8988T (cell line): ENCODE measurements around the gene PAPPA.

ENCODE experiments used
- DNase-seq: peaks from one replicate; pipeline ENCODE4 v3.0.0; 2011

PAPPA gene

GRCh38 chr9:116434314-116434713 is 280.7 kb downstream of the PAPPA start:
- no peak for DNase-seq

GRCh38 chr9:116435706-116436105 is 282.1 kb downstream of the PAPPA start:
- no peak for DNase-seq

GRCh38 chr9:116436121-116436520 is 282.5 kb downstream of the PAPPA start:
- DNase-seq = no peak

DNA sequence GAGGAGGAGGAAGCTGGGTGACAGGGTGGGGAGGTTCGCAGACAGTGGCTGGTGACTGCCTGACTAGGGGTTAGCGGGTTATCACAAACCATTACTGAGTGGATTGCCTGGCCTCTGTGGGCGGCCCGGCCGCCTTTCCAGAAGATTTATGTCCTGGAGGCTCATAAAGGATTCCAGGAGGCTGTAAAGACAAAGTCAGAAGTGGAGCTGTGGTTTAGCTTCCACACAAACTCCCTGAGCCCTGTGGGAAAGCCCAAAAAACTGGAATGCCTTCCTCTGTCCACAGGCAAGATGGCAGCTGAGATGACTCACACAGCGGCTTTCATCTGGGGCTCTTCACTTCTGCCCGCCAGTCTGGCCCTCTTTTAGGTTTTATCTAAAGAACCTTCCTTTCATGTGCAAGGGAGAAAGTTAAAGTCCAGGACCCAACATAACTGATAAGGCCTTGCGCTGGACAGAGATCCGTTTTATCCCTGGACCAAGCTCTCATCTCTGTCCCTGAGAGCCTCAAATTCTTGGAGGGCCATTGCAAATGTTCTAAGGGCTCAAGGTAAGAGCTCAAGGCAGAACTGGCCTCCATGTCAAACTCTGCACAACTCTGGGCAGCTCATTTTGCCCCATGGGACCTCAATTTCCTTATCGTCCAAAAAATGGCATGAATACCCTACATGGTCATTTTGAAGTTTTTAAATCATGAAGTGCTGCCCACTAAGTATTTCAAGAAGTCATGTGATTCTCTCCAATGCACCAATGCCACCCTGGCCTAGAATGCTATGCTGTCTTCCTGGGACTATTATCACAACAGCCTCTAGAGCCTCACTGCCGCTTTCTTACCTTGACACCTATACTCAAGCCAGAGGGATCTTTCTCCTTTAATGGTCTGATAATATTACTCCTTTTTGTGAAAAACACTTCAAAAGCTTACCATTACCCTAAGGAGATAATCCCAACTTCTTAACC is 284.1 kb downstream of the PAPPA start:
- DNase-seq = no peak

DNA sequence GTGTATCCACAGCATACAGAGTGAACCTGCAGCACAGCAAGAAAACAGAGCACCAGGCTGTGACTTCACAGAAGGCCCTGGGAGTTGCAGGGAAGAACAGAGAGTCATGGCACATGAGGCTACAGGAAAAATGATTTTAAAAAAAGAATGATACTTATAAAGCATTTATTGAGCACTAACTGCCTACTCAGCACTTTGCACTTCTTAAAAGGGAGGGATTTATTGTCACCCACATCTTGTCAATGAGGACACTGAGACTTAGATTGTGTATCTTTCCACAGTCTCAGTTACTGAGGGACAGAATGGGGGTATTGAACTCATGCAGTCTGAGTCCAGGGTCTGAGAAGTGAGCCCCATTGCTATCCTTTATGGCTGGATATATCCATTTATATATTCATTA is 288.9 kb downstream of the PAPPA start:
- no peak for DNase-seq

- no peak for DNase-seq
These were observed 294.3 kb downstream of the PAPPA start for GRCh38 chr9:116447934-116448333.

- no peak for DNase-seq
These were observed 294.8 kb downstream of the PAPPA start for GRCh38 chr9:116448431-116448830.

DNA sequence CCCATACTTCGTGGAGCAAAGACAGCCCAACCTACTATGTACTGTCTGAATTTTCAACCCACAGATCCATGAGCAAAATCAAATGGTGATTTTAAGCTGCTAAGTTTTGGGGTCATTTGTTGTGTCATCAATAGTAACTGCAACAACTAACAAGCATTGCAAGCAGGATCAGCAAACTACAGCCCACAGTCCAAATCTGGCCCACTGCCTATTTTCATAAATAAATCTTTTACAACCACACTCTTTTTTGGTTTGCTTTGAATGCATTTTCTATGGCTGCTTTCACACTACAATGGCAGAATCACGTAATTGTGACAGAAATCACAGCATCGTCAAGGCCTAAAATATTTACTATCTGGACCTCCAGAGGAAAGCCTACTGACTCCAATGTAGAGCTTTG is 296.4 kb downstream of the PAPPA start:
- DNase-seq = no peak

DNA sequence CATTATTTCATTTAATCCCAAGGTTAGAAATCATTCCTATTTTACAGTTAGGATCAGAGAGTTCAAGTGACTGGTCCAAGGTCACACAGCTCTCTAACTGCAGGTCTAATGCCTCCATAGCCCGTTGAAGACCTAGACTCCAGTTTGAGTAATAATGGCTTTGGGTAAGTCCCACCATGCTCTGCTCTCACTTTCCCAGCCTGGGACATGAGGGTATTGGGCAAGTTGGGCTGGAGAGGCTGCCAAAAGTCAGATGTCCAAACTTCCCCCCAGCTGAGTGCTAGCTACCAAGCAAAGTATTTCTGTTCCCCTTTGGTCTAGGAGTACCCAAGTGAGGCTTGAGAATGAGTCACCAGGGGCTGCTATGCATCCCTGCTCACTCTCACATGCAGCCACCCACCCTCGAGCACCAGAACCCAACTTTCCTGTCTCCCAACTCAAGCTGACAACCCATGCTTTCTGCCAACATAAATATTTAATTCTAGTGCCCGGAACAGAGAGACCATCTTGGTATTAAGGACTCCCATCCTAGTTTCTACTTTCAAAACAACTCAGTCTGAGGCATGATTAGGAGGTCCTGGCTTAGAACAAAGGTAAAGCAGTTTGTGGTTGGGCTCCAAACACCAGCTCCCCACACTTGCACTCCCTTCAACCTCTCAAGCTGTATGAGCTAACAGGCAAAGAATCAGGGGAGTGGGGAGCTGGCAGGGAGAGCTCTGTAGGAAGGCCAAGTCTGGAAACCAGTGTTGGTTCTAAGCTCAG is 297.0 kb downstream of the PAPPA start:
- no peak for DNase-seq

- DNase-seq = no peak
These were observed 298.0 kb downstream of the PAPPA start for GRCh38 chr9:116451500-116452115.
